ENCODE measurements around the gene HAPLN1.

DNA sequence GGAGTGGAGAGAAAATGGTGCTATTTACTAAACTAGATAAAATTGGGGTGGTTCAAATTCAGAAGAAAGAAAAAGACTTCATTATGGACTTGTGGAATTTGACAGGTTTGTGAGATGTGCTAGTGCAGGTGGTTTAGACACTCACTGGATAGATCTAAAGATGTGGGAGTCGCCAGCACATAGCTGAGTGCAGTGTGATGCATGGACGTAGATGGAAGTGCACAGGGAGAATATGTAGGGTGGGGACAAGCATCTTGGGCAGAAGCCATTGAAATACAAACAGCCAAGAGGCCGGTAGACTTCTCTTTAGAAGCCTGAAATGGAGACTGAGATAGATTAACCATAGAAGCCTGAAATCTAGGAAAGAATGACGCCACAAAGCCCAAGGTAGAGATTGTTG lies 10.7 kb downstream of the HAPLN1 start:
- TF ChIP-seq, protein P1, sequence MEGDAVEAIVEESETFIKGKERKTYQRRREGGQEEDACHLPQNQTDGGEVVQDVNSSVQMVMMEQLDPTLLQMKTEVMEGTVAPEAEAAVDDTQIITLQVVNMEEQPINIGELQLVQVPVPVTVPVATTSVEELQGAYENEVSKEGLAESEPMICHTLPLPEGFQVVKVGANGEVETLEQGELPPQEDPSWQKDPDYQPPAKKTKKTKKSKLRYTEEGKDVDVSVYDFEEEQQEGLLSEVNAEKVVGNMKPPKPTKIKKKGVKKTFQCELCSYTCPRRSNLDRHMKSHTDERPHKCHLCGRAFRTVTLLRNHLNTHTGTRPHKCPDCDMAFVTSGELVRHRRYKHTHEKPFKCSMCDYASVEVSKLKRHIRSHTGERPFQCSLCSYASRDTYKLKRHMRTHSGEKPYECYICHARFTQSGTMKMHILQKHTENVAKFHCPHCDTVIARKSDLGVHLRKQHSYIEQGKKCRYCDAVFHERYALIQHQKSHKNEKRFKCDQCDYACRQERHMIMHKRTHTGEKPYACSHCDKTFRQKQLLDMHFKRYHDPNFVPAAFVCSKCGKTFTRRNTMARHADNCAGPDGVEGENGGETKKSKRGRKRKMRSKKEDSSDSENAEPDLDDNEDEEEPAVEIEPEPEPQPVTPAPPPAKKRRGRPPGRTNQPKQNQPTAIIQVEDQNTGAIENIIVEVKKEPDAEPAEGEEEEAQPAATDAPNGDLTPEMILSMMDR (IDR thresholded peaks at IDR 0.05), result no peak
- TF ChIP-seq POLR2A (IDR thresholded peaks at IDR 0.05), result no peak
